Activated T-helper 1 cell treated with Interleukin-2 at 50 U/mL for 16 hours (primary cell): ENCODE measurements around the gene IL13.
"Not testable (repeated sequence)": the region's sequence is repeated elsewhere in the genome, so short reads cannot be mapped to it uniquely, and the experiment has no call there.

Experiments
- DNase-seq: peaks from one replicate; pipeline ENCODE4 v3.0.0-alpha.2; 2020; ENCODE audit warnings: low read depth

The IL13 gene

GRCh38 chr5:132657676-132658380, at the start of gene IL13:
Gene IL13 (plus strand): TSS chr5:132658173. CDS start chr5:132658187, 14 bp downstream.
- DNase-seq = no peak

GRCh38 chr5:132611965-132612364, 46.0 kb upstream of the IL13 start:
- no peak for DNase-seq

DNA sequence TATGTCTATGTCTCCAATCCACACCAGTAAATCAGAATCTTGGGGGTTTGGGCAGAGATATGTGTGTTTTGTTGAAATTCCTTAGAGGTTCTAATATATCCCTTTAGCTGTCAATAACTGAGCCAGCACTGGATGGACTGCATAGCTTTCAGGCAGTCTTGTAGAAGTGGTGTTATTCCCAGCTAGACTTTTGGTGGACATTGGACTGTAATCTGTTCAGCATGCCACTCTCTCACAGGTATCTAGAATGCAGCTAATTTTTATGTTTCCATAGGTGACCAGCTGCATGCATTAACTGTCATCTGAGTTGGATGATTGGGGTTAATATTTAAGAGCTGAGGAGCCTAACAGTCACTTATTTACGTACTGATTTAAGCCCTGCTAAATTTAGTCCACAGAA, 45.1 kb upstream of the IL13 start:
- no peak for DNase-seq

- no peak for DNase-seq
Observed at GRCh38 chr5:132621699-132622098, 36.3 kb upstream of the IL13 start.

GRCh38 chr5:132622608-132623007, 35.4 kb upstream of the IL13 start:
- DNase-seq = no peak

- no peak for DNase-seq
Observed at GRCh38 chr5:132627470-132627869, 30.5 kb upstream of the IL13 start.

DNA sequence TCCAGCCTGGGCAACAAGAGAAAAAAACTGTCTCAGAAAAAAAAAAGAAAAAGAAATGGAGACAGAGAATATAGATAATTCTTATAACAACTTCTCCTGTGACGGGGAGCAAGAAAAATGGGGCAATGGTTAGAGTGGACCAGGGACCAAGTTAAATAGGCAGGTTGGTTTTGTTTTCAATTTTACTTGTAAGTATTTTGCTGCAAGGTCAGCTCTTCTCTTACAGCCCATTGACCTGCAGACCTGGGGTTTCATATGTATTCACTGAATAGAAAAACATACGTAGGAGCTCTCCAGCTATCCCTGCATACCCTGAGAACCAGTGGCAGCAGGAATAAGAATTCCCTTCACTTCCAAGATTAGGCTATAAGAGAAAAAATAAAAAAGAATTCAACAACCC, 29.2 kb upstream of the IL13 start:
- DNase-seq = no peak

- no peak for DNase-seq
Observed at GRCh38 chr5:132629230-132629944, 28.6 kb upstream of the IL13 start.

GRCh38 chr5:132633587-132633986, 24.4 kb upstream of the IL13 start:
- DNase-seq = not testable (repeated sequence)

GRCh38 chr5:132635873-132636272, 22.1 kb upstream of the IL13 start:
- no peak for DNase-seq

DNA sequence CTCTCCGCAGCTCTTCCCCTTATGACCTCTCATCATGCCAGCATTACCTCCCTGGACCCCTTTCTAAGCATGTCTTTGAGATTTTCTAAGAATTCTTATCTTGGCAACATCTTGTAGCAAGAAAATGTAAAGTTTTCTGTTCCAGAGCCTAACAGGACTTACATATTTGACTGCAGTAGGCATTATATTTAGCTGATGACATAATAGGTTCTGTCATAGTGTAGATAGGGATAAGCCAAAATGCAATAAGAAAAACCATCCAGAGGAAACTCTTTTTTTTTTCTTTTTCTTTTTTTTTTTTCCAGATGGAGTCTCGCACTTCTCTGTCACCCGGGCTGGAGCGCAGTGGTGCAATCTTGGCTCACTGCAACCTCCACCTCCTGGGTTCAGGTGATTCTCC, 20.7 kb upstream of the IL13 start:
- DNase-seq = no peak

GRCh38 chr5:132639706-132640130, 18.3 kb upstream of the IL13 start:
- DNase-seq = no peak

DNA sequence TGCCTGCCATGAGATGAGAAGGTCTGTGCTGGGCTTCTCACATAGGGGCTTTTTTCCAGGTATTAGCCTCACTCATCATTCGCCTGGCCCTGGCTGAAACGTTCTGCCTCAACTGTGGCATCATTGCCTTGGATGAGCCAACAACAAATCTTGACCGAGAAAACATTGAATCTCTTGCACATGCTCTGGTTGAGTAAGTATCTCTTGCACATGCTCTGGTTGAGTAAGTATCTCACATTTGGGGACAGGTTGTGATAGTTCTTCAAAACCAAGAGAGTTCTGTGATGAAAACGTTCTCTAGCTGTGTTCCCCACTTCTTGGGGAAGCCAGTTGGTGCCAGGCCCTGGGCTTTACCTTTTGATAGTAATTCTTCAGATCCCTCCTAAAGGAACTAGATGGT, 17.4 kb upstream of the IL13 start:
- no peak for DNase-seq

DNA sequence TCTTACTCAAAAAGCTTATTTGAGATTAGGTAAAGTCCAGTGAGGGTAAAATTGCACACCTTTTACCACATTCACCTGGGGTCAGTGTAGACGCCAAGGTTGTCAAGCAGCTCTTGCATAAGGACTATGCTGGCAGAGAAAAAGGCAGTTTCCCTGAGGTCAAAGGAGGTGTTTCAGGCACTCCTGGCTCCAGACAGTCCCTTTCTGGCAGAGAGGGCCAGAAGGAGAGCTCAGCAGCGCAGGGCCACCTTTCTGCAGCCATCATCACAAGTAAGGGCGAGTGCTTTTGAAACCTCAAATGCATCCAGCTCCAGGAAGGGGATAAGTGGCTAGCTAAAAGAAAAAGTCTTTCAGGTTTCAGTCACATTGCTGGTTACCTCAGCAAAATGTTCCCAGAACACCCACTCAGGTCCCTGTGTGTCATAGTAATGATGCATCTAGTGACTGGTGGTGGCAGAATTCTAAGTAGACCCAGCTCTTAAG, 16.7 kb upstream of the IL13 start:
- no peak for DNase-seq

- no peak for DNase-seq
Observed at GRCh38 chr5:132641841-132642240, 16.1 kb upstream of the IL13 start.

GRCh38 chr5:132644177-132644576, 13.8 kb upstream of the IL13 start:
- no peak for DNase-seq

DNA sequence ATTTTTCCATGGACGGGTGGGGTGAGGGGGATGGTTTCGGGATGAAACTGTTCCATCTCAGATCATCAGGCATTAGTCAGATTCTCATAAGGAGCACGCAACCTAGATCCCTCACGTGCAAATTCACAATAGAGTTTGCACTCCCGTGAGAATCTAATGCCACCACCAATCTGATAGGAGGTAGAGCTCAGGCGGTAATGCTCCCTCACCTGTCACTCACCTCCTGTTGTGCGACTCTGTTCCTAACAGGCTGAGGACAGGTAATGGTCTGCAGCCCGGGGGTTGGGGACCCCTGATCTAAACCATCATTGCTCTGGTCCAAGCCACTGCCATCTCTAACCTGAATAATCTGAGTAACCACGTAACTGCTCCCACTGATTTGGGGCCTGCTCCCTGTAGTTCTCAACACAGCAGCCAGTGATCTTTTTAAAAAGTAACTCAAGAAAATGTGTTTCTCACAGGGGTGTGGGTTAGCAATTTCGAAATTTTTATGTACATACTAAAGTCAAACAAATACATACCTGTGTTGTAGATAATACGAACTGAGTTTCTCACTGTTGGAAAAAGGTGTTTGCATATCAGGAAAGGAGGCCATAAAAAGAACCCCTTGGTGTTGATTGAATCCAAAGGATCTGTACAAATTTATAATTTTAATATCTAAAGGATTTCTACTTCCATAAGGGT, 11.2 kb upstream of the IL13 start:
- DNase-seq = no peak

DNA sequence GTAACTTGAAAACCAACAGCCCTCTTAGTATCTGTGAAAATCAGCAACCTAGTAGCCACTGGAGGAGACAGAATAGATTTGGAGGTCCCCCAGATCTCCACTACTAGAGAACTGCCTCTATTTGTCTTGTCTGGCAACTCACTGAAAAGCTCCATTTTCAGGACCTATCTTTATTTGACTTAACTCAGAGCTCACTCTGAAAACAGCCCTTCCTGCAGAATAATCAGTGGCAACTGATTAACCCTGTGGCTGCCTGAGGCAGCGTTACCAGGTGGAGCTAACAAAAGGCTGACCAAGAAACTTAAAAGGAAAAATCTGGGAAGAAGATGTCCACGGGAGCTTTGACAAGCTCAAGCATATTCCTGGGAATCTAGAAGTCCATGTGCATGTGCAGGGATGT, 10.5 kb upstream of the IL13 start:
- DNase-seq = no peak

GRCh38 chr5:132648355-132648754, 9.6 kb upstream of the IL13 start:
- no peak for DNase-seq

GRCh38 chr5:132651838-132652469, 6.0 kb upstream of the IL13 start:
- no peak for DNase-seq

DNA sequence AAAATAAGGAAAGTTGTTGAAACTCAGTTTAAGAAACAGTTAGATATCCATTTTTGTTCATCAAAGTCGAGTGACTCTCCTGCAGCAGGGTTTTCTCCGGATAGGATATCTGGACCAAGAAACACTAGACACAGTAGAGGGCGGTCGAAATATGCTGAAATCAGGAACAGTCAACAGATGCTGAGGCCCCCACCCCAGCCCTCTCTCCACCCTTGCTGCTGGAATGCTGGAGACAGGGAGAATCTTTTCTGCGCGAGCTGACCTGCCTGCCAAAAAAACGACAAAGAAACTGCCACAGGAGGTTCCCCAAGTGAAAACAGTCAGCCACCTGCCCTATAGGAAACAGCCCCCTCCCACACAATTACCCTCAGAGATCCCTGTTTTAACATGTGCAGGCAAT, 4.3 kb upstream of the IL13 start:
- DNase-seq = no peak
